GM19099 (cell line): ENCODE results near the gene KLHL42.

Experiments used
- POLR2A ChIP-seq: IDR thresholded peaks from 3 replicates; pipeline ENCODE4 v1.6.1; 2011; ENCODE audit warnings: low read depth; ENCODE audit not compliant: insufficient read length; ENCODE audit errors: extremely low read depth

KLHL42 gene

DNA sequence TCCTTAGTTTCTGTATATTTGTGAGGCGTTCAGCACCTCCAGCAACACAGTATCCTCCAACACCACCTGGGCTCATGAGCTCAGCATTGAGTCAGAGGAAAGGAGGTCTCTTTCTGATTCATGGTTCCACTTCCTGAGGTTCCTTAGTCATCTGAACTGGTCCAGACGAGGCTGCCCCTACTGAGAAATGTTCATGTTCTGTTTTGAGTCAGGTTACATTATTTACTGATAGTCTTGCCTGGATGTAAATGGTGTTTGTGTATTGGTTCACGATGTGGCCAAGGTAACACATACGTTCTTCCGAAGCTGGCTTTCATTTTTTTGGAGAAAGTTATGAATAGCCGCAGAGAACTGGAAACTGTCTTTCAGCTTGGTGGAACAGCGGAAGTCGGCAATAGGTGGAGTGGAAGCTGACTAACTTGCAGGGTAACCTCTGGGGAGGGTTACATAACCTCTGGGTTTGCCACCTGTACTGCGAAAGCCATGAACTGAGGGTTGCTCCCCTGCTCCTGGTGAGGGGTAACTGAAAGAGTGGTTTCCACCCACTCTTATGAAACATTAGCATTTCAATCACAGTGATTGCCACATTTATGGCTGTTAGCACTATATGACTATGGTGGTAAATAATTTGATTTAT lies 42.2 kb downstream of the KLHL42 start:
- no peak for TF ChIP-seq POLR2A

DNA sequence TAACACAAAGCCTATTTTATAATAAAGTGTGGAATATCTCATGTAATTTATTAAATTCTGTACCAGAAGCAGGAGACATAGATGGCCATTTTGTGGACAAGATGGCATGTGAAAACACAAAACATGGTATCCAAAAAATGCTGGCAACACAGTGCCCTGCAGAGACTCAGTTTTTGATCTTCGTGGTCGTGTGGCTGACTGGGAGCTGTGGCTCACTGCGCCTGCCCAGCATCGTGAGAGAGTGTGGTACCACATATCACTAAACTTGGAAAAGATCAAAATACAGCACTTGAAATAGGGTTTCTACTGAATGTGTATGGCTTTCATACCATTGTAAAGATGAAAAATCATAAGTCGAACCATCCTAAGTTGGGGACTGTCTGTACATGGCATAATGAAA lies 43.0 kb downstream of the KLHL42 start:
- TF ChIP-seq POLR2A, result no peak

DNA sequence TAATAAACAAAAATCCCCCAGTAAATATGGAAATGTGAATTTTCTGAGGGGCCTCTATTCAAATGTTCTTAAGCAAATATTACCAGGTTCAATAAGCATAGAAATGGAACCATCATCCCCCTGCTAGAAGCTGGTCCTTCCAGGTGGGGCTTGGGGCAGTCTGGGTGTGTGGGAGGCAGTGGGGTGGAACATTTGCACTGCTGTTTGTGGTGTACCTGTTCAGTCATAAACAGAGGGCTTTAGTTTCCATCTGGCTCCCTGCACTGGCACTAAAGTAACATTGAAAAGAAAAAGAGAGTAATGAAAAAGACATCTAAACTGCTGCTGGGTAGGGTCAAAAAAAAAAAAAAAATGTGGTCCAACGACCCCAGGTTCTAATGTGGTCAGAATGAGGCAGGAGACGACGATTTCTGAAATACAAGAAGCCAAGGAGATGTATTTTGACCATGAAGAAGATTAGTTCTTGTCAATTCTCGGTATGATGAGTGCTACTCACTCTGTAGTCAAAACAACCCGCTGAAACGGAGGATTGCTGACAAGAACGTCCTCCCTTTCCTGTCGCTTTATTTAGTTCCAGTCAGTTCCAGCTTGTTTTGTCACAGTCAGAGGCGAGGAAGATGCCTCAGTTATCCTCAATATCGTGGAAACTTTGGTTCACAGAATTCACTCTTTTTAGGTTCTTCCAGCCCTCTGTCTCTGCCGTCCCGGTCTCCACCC lies 44.3 kb downstream of the KLHL42 start:
- no peak for TF ChIP-seq POLR2A

DNA sequence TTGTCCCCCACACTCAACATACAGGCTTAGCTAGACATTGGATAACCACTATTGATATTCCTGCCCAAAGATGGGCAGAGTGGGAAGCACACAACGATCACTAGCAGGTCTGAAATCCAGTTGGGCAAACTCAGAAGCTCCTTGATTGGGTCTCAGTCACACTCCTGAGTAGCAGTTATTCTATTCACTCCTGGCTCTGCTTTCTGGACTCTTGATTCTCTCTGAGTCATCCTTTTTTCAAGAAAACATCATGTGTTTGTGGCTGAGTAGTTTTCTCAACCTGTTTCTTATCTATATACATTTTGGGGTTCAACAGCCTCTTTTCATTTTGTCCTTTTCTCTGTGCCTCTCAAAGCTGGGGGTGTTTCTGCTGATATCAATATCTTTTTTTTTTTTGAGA lies 46.0 kb downstream of the KLHL42 start:
- TF ChIP-seq POLR2A, result no peak

DNA sequence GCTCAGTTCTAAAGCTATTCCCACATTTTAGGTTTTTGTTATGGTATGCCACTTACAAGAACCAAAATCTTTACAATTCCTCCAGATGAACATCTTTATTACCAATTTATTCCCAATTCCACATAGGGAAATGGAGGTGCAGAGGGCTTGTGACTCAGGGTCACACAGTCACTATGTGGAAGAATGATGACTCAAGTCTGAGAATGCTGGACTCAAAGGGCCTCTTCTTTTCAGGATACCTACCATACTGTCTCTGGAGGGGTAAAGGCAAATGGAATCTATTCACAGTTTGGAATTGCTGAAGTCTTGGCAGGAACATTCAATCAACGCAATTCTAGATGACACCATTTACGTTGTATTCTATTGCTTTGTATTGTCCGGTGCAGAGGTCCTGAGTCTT lies 48.2 kb downstream of the KLHL42 start:
- TF ChIP-seq POLR2A, result no peak

DNA sequence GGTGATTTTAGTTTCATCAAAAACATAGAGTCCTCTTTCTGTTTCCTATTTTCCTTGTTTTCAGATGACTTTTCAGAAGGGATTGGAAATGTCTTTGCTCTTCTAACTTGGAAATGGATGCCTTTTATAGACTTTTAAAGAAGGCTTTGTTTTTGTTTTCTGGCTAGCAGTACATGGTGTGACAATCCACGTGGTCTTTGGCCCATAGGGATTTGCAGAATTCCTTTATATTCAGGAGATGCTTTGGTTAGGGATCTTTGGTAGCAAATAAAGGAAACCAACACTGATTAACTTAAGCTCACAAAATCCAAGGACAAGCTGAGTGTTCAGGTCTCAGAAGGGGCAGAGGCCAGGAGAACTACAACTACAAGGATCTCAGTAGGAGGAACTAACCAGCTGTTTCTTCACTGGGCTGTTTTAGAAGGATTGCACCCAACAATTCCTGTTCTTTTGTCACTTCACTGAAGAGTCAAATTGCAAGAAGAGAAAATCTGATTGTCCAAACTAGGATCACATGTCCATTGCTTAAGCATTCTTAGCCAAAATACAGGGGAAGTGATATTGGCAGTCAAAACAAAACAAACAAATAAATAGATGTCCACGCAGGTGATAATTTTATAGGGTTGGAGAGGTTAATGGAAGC lies 58.6 kb downstream of the KLHL42 start:
- no peak for TF ChIP-seq POLR2A

DNA sequence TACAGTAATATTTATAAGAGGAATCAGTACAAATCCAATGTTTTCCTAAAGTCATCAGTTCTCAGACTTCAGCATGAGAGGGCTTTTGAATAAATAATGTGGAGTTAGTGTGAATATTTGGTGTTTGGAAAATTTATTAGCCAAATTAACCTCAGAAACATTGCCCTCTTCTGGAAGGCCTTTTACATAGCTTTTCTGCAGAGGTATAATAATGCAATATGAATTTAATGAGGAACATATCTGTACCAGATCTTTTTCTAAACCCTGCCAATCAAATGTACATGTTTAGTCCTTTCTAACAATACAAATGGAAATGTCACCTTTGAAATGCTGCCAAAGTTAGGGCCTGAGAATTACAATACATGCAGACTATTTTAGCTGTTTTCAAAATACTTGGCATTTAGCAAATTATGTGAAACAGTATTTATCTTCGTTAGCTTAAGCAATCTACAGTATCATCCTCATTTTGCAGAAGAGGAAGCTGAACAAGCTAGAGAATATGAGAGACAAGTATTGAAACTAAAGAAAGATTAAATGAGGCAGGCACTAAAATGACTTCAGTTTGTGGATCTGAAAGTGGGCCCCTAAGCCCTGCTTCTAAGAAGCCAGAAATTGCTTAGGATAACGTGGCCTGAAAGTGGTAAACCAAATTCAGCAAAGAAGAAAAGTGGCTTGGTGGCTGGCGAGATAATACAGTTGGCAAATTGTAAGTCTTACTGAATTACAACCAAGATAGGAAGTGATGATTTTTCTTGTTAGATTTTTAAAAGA lies 60.4 kb downstream of the KLHL42 start:
- TF ChIP-seq POLR2A, result no peak

GRCh38 chr12:27841392-27841882 lies 61.4 kb downstream of the KLHL42 start:
- TF ChIP-seq POLR2A, result no peak

DNA sequence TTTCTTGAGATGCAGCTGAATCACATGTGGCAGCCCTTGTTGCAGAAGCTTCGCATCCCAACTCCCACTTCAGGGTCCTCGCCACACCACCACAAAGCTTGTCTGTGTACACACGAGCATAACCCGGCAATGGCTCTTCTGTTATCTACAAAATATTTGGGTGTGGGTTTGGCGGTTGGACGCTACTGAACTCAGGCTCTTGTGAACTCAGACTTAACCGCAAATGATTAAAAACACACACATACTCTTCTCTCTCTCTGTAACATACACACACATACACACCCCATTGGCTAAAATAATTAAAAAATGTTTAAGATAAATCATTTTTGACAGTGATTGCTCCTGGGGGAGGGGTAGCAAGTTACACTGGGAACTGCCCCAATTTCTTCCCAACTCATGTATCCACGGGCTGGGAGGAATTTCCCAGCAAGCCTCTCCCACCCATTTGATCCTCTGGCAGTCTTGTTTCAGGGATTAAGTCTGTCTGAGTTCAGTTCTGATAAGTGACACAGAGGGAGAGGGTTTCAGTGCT lies 63.7 kb downstream of the KLHL42 start:
- TF ChIP-seq POLR2A, result no peak

- no peak for TF ChIP-seq POLR2A
Measured at GRCh38 chr12:27844366-27845090, 64.5 kb downstream of the KLHL42 start.

GRCh38 chr12:27845187-27845586 lies 65.2 kb downstream of the KLHL42 start:
- no peak for TF ChIP-seq POLR2A

DNA sequence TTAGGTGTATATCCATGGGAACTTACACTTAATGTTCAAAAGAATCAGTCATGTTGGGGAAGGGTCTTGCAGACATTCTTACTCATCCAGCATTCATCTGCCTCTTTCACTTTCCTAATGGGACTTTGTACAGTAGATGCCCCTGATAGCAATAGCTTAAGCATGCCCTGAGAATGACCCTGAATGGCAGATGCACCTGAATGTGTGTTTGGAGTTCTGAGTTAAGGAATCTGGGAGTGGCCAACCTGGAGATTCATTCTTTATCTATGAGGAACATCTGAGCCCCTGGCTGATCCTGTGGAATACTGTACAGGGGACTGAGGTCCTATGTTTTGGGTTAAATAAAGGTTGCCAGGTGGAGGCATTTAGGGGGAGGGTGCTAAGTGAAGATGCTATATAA lies 71.3 kb downstream of the KLHL42 start:
- TF ChIP-seq POLR2A, result no peak

- no peak for TF ChIP-seq POLR2A
Measured at GRCh38 chr12:27852117-27852516, 72.1 kb downstream of the KLHL42 start.
